ENCODE measurements around the gene TACC2.

TACC2 gene

DNA sequence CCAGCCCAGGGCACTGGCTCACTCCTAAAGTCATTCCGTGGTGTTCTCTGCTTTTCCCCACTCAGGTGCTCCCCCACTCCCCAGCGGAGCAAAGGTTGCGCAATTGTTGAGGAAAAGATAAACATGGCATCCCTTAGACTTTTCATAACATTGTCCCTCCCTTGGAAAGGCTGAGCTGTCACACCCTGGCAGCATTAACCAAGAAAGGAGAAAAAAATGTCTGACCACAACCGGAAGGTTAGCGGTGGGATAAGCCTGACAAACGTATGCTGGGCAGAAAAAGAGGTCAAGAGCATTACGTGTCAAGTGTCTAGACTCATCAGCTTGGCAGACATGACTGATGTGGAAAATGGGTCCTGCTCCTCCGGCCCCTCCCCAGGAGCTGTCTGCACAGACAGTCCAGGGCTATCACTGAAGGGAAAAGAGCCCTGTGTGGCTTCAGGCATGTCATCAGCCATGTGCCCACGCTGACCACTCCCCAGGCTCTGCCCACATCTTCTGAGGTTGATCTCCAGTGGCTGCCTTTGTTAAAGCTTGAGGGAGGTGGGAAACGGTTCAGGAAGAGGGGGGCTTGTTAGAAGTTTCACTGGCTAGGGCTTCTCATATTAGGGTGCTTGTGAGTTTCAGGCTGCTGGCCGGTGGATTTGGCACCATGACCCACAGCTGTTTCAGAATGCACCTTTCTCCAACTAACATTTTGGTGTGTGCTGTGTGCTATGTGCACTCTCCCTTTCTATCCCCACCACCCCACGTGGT lies 312.3 kb downstream of the TACC2 start:
- DNase-seq, result no peak

DNA sequence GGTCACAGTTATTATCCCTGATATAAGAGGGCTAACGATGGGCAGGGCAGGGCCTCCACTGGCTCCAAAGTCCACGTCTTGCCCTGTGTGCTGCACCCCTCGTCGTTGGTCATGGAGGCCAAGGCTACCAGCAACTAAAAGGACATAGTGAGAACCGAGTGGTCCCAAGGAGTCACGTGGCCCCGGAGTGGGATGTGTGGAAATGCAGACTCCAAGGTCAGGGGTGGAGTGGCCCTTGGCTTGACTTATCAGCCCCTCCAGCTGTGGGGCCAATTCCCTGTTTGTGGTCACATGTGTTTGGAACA lies 312.8 kb downstream of the TACC2 start:
- no peak for DNase-seq

DNA sequence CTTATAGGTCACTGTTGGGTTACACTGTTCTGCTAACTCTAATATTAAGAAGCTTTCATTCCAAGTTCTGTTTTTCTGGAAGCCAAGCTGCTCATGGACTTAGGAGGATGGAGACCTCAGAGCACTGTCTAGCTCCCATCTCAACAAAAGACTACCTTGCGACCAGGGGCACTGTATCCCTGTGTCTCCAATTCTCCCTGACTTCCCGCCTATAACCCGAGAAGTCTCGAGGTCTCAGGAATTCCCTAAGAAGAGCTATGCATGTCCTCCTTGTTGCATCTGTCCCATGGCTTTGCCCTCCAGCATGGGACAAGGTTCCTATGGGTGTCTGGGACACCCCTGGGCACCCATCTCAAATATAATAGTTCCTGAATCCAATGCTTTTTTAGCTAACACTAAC lies 313.4 kb downstream of the TACC2 start:
- no peak for DNase-seq

DNA sequence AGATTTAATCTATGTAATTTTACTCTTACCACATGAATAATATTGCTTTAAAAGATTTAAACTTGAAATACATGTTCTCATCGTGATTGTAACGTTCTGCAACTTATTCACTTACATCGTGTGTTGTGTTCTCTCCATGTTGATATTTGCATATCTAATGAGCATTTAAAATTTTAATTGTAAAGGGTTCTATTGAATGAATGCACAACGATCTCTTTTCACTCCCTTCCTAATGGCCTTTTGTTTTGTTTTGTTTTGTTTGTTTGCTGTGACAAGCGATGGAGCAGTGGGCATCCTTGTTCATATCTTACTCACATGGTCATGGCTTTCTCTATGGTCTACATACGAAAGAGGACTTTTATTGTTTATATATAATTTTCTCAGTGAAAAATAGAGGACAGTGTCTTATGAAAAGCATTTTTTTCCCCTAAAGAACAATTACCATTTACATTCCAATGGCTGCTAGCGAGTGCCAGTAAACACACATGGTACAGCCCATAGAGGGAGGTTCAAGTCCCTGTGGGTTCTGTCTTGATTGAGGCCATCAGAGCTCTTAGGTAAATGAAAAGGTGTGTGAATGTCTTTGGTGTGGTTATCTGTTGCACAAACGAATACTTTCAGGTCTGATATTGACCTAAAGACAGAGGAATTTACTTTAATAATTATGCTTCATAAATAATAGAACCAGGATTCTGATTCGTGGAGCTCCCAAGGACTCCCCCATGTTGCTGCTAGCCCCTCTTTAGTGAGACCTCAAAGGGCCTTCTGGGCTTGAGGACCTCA lies 314.5 kb downstream of the TACC2 start:
- no peak for DNase-seq
